ENCODE data around the gene UMODL1. TPM values are rescaled to one million over a fixed set of nuclear protein-coding genes. Genes with fewer than 3 reads are reported as not detected.

Gene UMODL1
- total RNA-seq, 1 experiment from 2014 or later: not detected

DNA sequence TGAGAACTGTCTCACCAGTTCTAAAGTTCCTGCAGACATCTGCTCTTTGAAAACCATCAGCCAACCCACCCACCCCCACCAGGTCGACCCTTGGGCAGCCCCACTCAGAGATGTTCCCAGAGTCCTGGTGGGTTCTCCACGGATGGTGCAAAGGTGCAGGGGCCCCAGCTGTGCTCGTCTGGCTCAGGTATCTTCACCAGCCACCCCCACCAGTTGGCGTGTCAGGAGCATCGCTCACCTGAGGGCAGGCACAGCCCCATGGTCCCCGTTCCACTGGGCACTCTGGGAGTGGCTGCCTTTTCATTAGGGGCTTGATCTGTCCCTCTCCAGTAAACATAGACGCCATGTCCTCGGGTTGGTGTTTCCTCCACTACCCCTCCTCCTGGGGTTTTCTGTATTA is 70.5 kb downstream of the UMODL1 start:
- no peak overlapping the region for H3K27ac Mint-ChIP-seq (ENCODE audit: unreplicated experiment)
- H3K36me3 Mint-ChIP-seq (ENCODE audit: insufficient read depth, unreplicated experiment): no peaks in the 10 kb centered on the region
- peaks cover 24% of the 10 kb centered on the region for H3K27me3 Mint-ChIP-seq (ENCODE audit: unreplicated experiment)
- DNase-seq: no peak
- no peak overlapping the region for H3K4me3 Mint-ChIP-seq (ENCODE audit: low read depth, unreplicated experiment)
- no peaks in the 10 kb centered on the region for H3K9me3 Mint-ChIP-seq (ENCODE audit: low read depth, unreplicated experiment)
- CTCF ChIA-PET: no interaction called here
- intact Hi-C loops (cut with micrococcal nuclease; ENCODE audit: unreplicated experiment): no loop called here
- BruUV-seq (replicated peaks): no TSS peak
- TF ChIP-seq, protein P1, sequence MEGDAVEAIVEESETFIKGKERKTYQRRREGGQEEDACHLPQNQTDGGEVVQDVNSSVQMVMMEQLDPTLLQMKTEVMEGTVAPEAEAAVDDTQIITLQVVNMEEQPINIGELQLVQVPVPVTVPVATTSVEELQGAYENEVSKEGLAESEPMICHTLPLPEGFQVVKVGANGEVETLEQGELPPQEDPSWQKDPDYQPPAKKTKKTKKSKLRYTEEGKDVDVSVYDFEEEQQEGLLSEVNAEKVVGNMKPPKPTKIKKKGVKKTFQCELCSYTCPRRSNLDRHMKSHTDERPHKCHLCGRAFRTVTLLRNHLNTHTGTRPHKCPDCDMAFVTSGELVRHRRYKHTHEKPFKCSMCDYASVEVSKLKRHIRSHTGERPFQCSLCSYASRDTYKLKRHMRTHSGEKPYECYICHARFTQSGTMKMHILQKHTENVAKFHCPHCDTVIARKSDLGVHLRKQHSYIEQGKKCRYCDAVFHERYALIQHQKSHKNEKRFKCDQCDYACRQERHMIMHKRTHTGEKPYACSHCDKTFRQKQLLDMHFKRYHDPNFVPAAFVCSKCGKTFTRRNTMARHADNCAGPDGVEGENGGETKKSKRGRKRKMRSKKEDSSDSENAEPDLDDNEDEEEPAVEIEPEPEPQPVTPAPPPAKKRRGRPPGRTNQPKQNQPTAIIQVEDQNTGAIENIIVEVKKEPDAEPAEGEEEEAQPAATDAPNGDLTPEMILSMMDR (IDR thresholded peaks at IDR 0.05; ENCODE audit: unreplicated experiment): no peak
- H3K4me1 Mint-ChIP-seq (ENCODE audit: low read depth, unreplicated experiment): no peaks in the 10 kb centered on the region

DNA sequence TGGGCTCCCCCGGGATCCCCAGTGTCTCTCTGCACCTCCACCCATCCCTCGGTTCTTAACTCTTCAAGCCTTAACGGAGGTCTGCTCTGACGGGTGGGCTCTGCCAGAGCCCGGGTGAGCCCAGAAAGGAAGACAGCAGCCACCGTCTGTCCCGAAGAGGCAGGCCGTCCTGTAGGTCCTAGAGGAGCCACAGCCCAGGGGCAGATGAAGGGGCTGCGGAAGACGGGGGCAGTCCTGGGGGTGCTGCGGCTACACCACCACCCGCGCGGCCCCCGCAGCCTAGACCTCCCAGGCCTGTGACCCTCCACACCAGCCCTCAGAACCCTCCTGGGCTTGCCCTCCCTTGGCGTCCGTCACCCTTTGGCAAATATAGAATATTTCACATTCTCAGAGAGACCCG is 71.0 kb downstream of the UMODL1 start:
- Mint-ChIP-seq H3K27me3 (ENCODE audit: unreplicated experiment) (peaks cover 24% of the 10 kb centered on the region), H3K27ac (ENCODE audit: unreplicated experiment) (no peak overlapping the region), H3K4me3 (ENCODE audit: low read depth, unreplicated experiment) (no peak overlapping the region), H3K4me1 (ENCODE audit: low read depth, unreplicated experiment) (no peaks in the 10 kb centered on the region), H3K9me3 (ENCODE audit: low read depth, unreplicated experiment) (no peaks in the 10 kb centered on the region), H3K36me3 (ENCODE audit: insufficient read depth, unreplicated experiment) (no peaks in the 10 kb centered on the region)
- TF ChIP-seq, protein P1 (IDR thresholded peaks at IDR 0.05; ENCODE audit: unreplicated experiment): no peak
- BruUV-seq (replicated peaks): no TSS peak
- no peak for DNase-seq
- intact Hi-C loops (cut with micrococcal nuclease; ENCODE audit: unreplicated experiment): no loop called here
- CTCF ChIA-PET: no interaction called here

DNA sequence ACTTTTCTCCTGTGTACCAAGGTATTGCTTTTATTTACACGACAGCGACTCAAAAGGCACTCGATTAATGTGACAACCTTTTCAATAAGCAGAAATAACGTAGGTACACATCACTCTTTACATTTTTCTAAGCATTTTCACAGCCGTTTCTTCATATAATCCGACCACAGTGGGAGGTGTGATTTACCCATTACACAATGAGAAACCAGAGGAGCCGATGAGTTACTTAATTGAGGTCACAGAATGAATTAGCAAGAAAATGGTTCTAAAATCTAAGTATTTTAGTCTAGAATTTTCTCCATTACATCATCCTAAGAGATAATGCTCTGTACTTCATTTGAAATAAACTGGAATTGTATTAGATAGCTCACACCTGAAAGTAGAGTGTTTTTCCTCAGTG is 71.5 kb downstream of the UMODL1 start:
- peaks cover 24% of the 10 kb centered on the region for H3K27me3 Mint-ChIP-seq (ENCODE audit: unreplicated experiment)
- no TSS peak for BruUV-seq (replicated peaks)
- CTCF ChIA-PET: no interaction called here
- no peak for DNase-seq
- H3K36me3 Mint-ChIP-seq (ENCODE audit: insufficient read depth, unreplicated experiment): no peaks in the 10 kb centered on the region
- no peaks in the 10 kb centered on the region for H3K4me1 Mint-ChIP-seq (ENCODE audit: low read depth, unreplicated experiment)
- no peak overlapping the region for H3K4me3 Mint-ChIP-seq (ENCODE audit: low read depth, unreplicated experiment)
- no peaks in the 10 kb centered on the region for H3K9me3 Mint-ChIP-seq (ENCODE audit: low read depth, unreplicated experiment)
- no peak overlapping the region for H3K27ac Mint-ChIP-seq (ENCODE audit: unreplicated experiment)
- TF ChIP-seq, protein P1 (IDR thresholded peaks at IDR 0.05; ENCODE audit: unreplicated experiment): no peak
- intact Hi-C loops (cut with micrococcal nuclease; ENCODE audit: unreplicated experiment): no loop called here

DNA sequence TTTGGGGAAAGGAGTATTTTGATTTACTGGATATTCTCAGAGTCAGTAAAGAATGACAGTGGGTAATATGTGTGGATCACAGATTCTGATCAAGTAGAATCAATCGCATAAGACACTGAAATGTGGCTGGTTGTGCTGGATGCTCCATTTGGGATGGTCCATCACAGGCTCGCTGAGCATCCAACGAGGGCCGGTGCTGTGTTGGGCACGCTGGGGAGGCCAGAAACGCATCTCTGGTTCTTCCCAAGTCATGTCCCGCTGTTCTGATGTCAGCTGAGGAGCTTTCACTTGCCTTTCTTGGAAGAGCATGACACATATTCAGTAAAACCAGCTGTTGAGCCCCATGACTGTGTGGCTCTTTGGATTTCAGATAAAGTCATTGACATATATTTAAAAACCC is 72.0 kb downstream of the UMODL1 start:
- no TSS peak for BruUV-seq (replicated peaks)
- TF ChIP-seq, protein P1 (IDR thresholded peaks at IDR 0.05; ENCODE audit: unreplicated experiment): no peak
- H3K4me3 Mint-ChIP-seq (ENCODE audit: low read depth, unreplicated experiment): no peak overlapping the region
- peaks cover 24% of the 10 kb centered on the region for H3K27me3 Mint-ChIP-seq (ENCODE audit: unreplicated experiment)
- DNase-seq: no peak
- CTCF ChIA-PET: no interaction called here
- H3K36me3 Mint-ChIP-seq (ENCODE audit: insufficient read depth, unreplicated experiment): no peaks in the 10 kb centered on the region
- H3K4me1 Mint-ChIP-seq (ENCODE audit: low read depth, unreplicated experiment): no peaks in the 10 kb centered on the region
- H3K27ac Mint-ChIP-seq (ENCODE audit: unreplicated experiment): no peak overlapping the region
- intact Hi-C loops (cut with micrococcal nuclease; ENCODE audit: unreplicated experiment): no loop called here
- no peaks in the 10 kb centered on the region for H3K9me3 Mint-ChIP-seq (ENCODE audit: low read depth, unreplicated experiment)
